NCI-H2196 (cell line): ENCODE measurements around the gene TMEM179.

ENCODE experiments used
- DNase-seq: peaks from one replicate; lab custom pipeline; 2025; ENCODE audit not compliant: unreplicated experiment; lab: John Stamatoyannopoulos, UW

The TMEM179 gene

DNA sequence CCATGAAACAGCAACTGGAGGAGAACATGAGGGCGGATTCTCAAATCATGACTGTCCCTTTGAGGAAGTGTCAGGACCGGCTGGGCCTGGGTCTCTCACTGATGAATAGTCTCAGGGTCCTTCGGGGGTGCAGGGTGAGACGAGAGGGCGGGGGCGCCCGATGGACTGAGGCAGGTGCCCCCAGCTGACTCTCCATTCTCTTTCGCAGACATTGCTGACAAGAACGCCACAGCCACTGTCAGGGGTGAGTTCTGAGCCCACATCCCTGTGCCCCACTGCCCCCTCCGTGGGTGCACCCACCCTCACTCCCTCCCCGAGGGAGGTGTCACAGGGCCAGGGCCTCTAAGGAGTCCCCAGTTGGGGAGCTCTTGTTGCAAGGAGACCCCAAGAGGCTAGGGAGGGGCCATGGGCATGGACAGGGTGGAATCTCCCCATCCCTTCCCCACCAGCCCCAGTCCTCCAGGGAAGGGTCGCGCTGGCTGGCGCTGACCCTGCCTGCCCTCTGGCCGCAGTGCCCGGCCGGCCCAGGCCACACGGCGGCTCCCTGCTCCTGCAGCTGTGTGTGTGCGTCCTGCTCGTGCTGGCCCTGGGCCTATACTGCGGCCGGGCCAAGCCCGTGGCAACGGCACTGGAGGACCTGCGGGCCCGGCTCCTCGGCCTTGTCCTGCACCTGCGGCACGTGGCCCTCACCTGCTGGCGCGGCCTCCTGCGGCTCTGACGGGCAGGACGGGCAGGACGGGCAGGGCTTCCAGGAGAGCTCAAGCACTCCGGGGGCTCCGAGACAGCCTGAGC lies 16.3 kb downstream of the TMEM179 start:
- DNase-seq, result peak; percentile 54

DNA sequence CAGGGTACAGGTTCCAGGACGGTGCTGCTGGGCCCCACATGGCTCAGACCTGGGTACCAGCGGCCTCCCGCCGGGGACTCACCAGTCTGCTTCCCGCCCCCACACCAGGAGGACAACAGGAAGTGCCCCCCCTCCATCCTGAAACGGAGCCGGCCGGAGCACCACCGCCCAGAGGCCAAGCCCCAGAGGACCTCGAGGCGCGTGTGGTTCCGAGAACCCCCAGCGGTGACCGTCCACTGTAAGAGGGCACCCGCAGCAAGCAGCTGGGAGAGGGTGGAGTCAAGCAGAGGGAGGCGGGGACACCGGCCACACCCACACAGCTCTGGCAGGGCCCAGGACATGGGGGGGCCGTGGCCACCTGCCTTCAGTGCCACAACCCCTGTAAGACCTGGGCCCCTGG lies 16.9 kb downstream of the TMEM179 start:
- no peak for DNase-seq

DNA sequence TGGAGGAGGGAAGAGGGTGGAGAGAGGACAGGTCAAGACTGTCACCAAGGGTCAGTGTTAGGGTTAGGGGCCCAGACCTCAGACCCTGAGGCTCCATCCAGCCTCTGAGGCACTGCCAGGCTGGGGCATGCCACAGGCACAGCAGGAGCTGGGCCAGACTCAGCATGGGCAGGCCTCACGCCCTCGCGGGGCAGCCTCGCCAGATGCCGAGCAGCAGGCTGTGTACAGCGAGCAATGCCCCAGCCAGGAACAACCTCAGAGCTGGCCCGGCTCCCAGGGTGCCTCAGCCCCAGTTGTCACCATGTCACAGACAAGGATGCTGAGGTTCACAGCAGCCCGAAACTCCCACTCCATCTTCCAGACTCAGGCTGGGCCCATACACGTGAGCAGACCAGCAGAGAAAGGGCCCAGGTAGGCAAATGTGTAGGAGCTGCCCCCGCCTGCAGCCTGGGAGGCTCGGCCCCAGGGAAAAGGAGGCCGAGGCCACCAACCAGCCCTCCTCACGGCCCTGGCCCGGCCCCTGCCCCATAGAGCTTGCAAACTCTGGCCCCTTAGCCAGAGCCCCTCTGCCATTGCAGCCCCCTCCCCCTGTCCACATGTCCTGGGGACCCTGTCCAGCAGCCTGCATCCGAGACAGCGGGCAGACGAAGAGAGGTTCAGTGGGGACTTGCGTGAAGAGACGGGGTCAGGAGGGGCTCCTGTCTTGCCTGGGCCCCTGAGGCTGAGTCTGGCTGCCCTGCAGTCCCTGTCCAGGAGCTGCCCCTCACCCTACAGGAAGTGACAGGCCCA lies 17.5 kb downstream of the TMEM179 start:
- no peak for DNase-seq

DNA sequence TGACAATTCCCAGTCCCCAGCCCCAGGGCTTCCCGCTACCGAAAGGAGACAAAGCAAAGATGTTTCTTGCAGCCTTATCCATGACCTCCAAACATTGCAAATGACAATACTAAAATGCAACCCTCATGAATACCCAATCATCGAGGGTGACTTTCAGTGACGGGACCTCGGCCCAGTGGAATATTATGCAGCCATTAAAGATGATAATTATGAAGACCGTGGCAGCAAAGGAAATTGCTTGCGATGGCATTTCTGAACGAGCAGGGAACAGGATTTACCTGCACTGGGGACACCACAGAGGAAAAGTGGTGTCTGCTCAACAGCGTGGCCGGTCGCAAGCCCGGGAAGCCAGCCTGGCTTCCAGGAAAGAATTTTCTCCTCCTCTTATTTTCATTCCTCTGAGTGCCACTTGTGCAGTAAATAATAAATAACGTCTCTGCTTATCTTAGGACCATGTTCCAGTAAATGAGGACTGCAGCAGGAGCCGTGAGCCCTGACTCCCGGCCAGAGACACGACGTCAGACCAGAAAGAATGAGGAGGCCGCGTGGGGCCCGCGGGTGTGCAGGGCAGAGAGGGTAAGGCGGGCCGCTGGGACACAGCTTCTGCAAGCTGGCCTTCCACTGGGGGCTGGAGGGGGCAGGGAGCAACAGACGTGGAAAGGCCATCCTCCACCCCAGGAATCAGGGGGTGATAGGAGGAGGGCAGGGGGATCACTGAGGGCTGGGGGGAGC lies 18.4 kb downstream of the TMEM179 start:
- no peak for DNase-seq

DNA sequence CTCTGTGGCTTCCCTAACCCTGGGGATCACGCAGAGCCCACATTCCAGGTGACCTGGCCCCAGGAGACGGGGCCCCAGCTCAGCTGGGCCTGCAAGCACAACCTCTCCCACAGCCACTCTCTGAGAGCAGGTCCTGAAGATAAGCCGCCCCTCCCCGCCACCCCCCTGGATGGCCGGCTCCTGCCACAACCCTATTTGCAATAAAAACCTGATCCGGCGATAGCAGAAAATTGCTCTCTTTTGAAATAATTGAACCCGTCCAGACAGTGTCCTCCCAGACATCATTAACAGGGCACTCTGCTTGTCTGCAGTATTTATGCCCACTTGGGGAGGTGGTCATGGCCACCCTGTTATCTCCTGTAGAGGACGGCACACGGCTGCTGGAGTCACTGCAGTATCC lies 20.0 kb downstream of the TMEM179 start:
- no peak for DNase-seq

DNA sequence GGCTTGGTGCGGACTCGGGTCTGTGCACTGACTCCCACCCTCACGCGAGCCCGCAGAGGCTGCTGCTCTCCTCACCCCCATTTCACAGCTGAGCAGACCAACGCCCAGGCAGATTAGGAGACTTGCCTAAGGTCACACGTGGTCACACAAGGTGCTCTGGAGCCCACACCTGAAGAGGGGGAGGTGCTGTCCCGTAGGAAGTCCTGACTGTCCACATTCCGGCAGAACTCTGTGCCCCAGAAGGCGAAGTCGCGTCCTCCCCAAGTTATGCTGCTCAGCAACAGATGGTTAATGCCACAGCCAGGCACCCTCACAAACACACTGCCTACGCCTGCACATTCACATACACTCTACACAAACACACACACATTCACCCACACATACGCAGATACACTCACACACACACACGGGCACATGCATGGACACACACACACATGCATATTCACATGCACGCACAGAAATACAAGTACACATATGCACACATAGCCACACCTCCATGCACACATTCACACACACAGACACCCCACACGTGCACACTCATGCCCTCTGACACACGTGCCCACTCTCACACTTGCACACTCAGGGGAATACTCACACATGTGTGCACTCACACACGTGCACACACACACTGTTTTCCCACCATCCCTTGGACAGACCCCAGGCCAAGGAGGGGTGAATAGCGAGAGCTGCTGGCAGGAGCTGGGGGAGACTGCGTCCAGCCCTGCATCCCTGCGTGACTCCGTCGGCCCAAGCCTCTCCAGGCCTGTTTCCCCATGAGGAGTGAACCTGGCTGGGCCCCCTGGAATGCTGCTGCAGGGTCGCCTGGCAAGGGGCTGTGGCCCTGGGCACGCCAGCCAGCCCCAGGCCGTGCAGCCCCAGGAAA lies 20.9 kb downstream of the TMEM179 start:
- no peak for DNase-seq

DNA sequence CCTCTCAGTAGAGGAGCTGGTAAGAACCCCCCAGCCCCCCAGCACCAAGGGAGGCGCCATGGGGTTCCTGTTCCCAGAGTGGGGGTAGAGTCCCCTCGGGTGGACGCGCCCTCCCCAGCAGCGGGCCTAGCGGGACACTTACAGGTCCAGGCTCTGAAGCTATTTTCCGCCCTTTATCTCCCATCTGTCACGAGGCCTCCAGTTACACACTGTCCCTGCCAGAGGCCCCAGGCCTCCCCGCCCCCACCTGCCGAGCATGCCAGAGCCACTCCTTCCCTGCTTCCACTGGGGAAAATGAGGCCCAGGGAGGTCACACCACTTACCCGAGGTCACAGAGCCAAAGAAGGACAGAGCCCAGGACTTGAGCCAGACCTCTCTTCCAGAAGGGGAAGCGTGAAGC lies 21.9 kb downstream of the TMEM179 start:
- DNase-seq, result no peak

DNA sequence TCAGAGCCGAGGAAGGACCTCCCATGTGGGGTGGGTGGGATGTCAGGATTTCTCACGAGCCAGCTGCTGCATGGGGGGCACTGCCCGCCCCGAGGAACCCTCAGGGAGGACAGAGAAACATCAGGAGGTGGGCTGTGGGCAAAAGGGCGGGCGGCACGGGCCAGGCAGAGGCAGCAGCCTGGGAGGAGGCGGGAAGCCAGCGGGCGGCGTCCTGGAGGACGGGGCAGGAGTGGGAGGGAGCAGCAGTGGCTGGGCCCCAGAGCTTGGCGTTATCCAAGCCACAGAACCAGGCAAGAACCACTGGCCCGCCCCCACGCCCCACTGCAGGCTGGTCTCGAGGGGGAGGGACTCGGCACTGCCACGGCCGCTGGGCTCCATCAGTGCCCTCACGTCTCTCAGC lies 22.6 kb downstream of the TMEM179 start:
- DNase-seq, result no peak

DNA sequence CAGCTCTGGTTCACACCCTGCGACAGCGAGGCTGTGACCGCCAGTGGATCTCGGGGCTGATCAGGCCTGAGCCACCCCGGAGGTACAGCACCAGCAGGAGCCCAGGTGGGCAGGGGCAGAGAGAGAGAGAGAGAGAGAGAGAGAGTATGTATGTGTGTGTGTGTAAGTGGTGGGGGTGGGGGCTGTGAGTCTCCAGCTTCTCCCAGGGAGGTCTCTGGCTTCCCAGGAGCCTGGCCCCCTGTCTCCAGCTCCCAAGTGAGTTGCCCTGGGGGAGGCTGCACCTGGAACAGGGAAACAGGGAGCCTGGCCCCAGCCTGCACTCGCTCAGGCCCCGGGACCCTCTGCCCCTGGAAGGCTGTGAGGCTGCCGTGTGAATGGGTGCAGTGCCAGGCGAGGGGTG lies 23.1 kb downstream of the TMEM179 start:
- DNase-seq, result no peak

DNA sequence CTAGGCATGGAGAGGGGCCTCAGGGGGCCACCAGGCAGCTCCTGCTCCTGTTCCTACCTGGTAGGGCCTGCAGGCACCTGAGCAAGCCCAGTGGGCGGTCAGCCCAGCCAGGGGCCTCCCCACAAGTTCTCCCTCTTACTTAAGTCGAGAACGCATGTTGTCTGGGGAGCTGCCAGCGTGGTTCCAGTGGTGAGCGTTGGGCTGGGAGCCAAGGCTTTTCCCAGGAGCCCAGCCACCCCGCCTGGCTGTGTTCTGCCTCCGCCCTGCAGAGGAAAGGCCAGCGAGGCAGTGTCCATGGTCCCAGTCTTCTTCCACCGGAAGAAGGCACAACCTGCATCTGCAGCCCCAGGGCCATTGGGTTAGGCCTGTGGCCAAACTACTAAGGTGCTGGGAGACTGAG lies 23.6 kb downstream of the TMEM179 start:
- no peak for DNase-seq

DNA sequence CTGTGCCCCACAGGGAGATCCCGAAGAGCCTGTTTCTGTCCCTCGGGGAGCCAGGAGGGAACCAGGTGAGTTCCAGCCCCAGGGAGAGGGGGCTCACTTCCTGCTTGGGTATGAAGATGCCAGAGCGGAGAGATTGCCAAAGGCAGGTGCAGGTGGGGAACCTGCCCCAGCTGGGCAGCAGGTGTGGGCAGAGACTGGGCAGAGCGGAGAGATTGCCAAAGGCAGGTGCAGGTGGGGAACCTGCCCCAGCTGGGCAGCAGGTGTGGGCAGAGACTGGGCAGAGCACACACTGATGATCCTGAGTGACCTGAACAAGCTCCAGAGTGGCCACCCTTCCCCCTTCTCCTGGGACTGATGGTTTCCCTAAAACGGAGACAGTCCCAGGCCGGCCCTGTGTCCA lies 24.6 kb downstream of the TMEM179 start:
- peak; percentile 10 for DNase-seq

DNA sequence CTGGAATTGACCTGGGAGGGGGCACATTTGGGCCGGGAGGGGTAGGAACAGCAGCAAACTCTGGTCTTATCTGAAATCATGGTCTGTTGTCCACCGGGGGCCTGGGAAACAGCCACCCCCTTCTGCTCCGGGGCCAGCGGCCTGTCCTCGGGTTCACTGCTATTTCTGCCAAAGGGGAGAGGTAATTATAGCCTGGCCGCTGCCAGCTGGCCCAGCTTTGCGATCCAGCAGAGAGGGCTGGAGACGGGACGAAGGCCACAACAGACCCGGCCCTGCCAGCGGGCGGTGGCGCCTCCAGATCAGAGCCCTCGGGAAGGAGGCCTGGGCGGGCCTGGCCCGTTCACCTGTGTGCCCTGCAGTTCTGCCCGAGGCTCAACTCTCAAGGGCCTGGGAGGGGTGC lies 25.1 kb downstream of the TMEM179 start, which contains the start of gene C14orf180:
C14orf180 (plus strand) TSS at position 258 of the 400 bp plus-strand sequence. CDS start 6,667 bp downstream, outside the sequence.
- peak; percentile 6 for DNase-seq

DNA sequence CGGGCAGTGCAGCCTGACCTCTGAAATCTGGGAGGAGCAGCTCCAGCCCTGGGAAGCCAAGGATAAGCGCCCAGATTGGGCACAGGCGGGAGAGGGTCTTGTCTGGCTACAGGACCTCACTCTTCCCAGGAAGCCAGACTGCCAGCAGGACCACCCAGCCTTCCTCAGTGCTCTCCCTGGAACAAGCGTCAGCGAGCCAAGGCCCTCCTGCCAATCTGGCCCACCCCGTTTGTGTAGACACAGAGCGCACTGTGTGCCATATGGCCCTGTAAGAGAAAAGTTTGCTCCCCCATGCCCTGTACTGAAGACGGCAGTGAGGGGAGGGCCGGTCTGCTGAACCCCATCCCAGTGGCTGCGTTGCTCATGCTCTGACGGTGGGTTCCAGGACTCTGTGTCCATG lies 26.3 kb downstream of the TMEM179 start:
- no peak for DNase-seq

DNA sequence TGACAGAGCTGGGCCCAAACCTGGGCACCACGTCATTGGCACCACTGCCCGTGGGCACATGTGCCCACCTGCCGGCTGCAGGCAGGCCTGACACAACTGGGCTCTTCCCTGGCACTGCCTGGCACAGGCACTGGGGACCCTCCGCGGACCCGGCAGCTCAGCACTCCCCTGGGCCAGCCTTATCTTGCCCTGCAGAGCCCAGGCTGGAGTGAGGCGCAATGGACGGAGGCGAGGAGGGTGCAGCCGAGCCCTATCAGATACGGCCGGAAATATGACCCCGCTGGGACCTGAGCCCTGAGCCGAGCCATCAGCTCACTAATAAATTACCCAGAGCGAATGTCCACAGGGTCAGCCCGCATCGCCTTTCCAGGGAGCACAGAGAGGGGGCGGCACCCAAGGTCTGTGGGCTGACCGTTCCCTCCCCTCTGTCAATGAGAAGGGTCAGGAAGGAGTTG lies 26.7 kb downstream of the TMEM179 start:
- DNase-seq, result no peak

DNA sequence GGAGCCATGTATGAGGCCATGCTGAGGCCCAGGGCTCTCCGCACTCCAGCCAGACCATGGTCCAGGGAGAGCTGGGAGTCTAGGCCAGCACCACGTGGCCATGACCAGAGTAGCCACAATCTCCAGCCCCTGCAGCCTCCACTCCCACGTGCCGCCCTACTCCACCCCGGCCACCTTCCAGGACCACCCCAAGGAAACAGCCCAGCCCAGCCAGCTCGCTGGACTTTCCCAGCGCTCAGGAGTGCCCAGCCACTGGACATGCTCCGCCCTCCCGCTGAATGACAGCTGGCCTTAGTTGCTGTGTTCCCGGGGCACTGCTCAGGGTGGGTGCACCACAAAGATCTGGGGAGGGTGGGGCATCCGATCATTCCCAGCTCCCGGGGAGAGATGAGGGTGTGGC lies 27.1 kb downstream of the TMEM179 start:
- no peak for DNase-seq

DNA sequence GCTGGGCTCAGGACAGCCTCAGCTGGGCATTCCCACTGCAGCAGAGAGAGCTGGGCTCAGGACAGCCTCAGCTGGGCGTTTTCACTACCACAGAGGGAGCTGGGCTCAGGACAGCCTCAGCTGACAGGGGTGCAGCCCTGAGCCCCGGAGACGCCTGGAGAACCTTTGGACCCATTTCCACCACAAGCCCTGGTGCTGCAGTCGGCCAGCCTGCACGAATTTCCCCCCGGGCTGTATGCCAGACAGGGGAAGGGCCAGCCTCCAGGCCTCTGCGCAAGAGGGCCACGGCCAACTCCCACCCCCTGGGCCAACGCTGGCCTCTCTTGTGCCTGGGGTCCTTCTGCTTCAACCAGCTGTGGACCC lies 27.6 kb downstream of the TMEM179 start:
- DNase-seq, result no peak

DNA sequence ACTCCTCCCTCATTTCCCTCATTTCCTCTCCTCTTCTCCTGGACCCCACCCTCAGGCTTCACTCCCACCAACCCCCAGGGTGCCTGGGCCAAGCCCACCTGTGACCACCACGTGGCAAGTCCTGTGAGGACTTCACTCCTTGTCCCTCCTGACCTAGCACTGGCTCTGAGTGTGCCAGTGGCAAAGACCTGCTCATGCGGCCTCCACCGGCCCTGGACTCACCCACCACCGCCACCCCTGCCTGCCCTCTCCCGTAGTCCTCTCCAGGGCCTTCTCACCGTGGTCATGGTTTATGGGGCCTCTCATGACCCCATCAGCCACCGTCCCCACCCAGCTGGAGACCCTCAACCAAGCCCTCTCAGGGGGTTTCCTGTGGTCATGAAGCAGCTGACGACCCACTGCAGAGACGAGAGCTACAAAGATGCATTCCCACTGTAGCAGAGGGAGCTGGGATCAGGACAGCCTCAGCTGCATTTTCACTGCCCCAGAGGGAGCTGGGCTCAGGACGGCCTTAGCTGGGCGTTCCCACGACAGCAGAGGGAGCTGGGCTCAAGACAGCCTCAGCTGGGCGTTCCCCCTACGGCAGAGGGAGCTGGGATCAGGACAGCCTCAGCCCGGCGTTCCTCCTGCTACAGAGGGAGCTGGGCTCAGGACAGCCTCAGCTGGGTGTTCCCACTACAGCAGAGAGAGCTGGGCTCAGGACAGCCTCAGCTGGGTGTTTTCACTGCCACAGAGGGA lies 28.2 kb downstream of the TMEM179 start:
- no peak for DNase-seq

DNA sequence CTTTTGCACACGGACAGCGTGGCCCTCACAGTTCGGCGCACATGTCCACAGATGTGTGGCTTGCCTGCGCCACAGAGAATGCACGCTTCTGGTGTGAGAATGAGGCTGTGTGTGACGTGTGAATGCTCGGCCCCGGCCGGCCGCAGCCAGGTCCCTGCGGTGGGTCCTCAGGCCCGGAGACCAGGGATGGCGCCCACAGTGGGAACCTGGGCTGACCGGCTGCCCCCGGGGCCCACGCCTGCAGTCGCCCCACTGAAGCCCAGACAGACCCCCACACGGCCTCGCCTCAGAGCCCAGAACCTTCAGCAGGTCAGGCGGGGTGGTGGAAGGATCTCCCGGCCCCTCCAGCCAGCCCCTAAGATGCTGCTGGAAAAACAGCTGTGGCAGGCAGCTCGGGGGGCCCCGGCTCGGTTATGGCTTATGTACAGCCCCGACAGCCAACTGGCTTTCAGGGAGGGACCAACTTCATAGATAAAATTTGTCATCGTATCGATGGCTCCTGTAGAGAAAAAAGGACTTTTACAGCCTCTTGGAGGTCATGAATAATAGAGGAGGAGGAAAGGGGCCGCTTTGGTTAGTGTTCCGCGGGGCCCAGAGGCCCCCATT lies 29.5 kb downstream of the TMEM179 start:
- no peak for DNase-seq

DNA sequence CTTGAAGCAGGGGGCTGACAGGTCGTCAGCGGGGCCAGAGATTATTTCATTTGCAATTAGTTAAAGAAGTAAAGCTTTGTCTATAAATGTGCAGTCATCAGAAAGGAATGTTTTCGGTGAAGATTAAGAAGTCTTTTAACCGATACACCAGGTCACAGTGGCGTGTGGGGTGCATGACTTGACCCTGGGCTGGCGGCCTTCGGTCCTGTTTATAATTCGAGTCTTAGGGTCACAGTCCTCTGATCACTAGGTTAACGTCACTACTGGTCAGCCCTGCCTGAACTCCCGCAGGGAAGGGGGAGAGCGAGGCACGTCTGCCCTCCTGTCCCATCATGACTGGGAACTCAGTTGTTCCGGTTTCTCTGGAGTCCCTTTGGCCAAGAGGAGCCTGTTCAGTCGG lies 30.0 kb downstream of the TMEM179 start:
- DNase-seq, result no peak

DNA sequence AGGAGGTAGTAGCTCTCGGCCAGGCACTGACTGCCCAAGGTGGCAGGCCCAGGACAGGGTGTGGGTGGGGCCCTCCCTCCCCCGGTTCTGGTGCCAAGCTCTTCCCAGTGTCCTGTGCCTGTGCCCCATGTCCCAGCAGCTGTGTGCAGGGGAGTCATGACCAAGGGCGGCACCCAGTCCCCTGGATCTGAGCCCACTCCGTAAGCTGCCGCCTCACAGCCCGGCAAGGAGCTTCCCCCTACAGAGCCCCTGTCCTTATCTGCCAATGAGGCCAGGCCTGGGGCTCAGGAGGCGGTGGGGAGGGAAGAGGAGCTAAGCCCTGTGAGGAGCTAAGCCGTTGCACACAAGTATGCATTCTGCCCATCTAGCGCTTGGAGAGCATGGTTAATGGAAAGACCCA lies 30.6 kb downstream of the TMEM179 start:
- no peak for DNase-seq
